ENCODE measurements around the gene VEGFB.
A peak's percentile ranks its signal among the peaks of the same experiment; 100 is the strongest.

VEGFB gene

DNA sequence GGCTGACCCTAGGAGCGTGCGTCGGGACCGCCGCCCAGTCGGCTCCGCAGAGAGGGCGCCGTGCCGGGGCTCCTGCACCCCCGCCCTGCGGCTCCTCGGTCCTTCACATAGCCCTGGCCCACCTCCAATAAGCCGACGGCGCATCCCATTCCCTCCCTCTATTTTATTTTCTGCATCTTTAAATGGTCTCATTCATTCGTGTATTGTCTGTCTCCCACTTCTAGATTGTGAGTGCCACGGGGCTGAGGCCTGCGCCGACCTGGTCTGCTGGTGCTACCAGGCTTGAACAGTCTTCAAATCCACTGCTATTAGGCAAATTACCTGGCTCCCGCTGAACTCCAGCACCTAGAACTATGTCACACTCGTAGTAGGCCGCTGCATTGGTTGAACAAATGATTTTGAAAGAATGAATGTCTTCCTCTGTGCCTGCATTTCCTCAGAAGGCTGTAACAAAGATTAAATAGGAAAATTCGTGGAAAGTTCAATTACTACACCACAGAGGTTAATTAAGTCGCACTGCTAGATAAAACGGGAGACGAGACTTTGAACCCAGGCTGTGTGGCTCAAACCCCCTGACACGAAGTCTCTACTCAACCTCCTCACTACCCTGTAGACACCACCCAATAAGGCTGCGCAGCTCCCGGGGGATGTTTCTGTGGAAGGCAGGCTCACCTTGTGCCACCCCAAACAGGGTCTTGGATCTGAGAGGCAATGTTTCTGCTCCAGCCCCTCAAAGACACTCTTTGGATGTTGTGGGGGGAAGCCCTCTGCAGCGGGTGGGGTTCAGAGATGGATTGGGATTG, 13.5 kb downstream of the VEGFB start:
- DNase-seq, result no peak

DNA sequence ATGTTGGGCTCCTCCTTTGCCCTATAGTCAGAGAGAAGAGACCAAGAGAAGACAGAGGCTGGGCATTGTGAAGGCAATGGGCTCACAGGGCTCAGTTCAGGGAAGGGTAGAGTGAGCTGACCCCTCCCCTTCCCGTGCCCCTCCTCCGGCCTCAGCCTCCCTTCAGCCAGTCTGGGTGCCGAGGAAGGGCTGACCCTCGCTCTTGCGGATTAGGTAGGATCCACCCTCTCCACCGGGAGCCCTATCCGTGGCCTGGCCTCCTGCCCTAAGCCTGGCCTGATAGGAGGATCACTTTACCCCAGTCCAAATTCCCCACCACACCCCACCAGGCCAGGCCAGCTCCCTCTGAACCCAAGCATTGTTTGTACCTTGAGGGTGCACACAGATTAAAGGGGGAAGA, 14.2 kb downstream of the VEGFB start:
- DNase-seq, result no peak

- no peak for DNase-seq
Observed at GRCh38 chr11:64249038-64249437, 14.7 kb downstream of the VEGFB start.

DNA sequence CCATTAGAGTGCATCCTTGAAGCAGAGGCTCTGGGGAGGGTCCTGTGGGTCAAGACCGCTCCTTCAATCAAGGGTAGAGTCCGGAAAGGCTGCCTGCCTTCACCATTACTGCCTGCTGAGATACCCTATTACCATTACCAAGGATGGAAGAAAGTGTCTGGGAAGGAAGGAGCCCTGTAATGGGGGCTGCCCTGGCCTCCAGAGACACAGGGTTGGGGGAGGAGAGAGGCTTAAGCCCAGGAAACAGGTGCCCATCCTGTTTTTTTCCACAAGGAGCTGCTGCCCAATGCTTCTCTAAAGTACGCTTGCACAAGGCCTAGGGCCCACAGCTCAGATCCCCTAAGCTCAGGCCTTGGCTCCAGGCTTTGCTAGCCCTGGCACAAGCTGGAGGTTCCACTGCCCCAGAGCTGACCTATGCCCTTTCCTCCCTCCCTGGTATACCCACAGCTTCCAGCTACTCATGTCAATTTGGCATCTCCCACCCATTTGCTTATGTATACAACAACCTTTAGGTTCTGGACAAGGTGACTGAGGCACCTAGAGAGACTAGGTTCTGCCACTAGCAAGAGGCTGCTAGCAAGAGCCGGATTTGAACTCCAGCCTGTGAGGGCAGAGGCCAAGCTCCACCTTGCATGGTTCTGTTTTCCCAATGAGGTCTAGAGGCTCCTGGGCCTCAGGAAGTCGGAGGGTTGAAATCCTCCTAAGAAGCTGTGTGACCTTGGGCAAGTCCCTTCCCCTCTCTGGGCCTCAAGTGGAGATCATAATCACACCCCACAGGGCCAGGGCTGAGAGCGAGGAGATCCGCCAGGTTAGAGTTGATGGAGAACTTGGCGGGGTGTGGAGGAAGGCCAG, 15.4 kb downstream of the VEGFB start:
- DNase-seq, result no peak

DNA sequence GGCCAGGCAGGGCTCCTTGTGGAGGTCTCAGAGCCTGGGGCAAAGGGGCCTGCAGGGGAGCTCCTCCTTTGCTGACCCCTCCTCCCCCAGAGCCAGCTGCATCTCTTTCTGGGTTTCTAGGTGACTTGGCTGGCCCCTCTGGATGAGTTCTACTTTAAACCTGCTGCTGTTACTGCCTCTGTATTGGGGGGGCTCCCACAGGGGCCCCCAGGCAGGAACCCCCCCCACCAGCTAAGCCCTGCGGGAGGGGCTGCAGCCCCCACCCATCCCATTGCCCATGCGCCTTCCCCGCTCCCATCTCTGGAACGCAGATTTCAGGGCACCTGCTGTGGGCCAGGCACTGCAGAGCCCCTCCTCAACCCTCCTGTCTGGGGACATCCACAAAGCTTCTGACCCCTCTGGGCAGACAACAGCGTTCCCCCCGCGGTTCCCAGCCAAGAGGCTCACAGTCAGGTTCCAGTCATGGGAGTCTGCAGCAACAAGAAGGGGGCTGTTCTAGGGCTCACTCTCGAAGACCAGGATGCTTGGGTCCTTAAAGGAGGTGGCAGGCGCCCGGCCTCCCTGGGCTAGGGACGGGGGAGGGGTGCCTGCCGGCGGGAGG, 16.1 kb downstream of the VEGFB start:
- DNase-seq, result no peak

DNA sequence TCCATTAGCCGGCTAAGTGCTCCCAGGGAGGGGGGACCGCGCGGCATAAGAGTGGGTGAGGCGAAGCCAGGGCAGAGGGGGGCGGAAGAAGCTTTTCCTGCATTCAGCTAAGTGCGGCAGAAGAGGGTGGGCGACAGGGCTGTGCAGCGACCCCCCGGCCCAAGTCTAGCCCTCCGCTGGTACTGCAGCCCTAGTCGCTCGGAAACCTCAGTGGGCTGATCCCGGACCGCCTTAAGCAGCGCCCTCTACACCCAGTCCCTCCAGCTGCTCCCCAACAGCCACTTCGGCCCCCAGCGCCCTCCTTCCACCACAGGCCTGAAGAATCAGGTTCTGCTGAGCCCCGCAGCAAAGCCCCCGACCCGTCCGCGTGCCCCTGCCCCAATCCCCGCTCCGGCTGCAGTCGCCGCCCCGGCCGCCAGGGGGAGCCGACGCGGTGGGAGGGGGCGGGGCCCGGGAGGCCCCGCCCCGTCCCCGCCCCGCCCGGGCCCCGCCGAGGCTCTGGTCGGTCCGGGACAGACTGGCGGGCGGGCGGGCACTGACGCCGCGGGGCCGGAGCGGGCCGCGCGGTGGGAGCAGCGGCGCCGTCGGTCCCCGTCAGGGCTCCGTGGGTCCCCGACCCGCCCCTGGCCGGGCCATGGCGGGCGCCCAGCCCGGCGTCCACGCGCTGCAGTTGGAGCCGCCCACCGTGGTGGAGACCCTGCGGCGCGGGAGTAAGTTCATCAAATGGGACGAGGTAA, 16.8 kb downstream of the VEGFB start, which contains the start of gene PLCB3:
Gene PLCB3, plus strand, starts transcription at position 515 of the 737 bp plus-strand sequence. Its CDS starts 120 bp downstream, at position 635.
- DNase-seq, result peak; percentile 63 to 70

GRCh38 chr11:64251753-64252002, 17.3 kb downstream of the VEGFB start:
- DNase-seq, result no peak

DNA sequence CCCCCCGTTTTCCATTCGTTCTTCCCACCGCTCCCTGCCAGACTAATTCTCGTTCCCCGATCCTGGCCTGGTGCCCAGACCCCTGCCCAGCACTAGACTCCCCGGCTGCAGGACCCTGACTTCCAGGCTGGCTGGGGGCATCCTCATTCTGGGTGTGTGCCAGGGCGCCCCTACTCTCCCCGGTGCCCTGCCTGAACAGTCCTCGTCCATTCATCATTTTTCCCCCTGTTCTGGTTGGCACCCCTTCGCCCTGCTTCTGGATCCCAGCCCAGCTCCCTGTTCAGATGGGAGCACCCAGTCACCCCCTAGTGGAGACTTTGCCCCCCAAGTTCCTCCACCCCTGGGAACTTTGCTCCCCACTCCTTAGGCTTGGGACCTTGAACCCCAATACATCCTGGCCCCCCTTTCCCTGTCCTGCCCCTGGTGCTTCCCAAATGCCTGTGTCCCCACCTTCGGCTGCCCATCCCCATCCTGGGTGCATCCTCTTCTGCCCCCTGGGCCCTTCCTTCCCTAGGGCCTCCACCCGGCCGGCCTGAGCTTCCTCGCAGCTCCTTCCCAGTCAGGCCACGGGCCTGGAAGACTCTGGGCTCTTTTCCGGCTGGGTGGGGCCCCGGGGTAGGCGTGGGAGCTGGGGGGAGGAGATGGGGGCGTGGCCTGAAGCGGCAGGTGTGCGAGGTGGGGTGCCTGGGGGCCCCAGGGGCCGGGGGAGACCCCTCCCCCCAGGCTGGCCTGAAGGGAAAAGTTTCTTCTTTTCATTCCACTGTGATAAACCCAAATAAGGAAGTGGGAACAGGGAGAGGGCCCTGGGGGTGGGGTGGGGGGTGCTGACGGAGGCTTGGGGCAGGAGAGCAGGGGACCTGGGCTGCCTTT, 17.9 kb downstream of the VEGFB start:
- DNase-seq, result no peak

DNA sequence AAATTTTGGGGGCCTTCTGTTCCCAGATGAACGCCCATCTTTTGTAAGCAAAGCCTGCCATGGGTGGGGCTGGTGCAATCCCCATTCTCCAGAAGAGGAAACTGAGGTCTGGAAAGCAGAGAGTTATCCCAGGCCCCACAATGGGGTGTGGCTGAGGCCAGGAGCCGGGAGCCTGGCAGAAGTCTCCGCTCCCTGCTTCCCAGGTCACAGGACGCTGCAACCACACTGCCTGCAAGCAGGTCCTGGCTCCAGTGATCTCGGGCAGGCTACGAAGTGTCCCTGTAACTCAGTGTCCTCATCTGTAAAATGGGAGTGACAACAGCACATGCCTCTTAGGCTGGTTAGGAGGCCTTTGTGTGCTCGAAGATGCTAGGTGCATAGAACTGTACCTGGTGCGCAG, 18.7 kb downstream of the VEGFB start:
- no peak for DNase-seq

DNA sequence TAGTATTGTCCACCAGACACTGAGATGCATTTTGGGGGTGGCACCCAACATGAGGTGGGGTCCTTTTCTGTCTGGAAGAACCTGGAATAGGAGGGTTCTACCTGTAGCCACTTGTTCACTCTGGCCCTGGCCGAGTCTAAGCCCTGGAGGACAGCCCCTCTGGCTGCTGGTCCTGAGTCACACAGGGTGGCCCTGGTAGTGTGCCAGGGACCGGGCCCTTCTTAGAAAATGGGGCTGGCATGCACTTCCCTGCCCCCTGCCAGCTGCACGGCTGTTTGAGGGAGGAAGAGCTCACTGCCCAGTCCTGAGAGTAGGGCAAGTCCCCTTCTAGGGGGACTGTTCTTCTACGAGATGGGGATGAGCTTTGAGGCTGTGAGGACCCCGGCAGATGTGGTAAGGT, 19.1 kb downstream of the VEGFB start:
- DNase-seq, result no peak

DNA sequence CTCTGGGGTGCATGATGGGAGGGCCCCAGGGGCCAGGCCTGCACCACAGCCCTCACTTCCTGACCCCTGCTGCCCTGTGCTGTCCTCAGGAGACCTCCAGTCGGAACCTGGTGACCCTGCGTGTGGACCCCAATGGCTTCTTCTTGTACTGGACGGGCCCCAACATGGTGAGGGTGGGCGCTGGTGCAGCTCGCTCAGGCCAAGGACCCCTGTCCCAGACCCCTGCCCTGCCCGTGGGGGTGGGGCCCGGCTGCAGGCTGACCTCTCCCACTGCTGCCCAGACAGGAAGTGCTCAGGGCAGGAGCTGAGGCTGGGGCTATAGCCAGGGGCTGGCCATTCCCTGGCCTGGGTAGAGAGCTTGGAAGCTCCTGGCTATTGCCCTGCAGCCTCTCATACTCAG, 19.9 kb downstream of the VEGFB start:
- DNase-seq, result no peak

GRCh38 chr11:64255135-64256128, 21.0 kb downstream of the VEGFB start:
- no peak for DNase-seq

DNA sequence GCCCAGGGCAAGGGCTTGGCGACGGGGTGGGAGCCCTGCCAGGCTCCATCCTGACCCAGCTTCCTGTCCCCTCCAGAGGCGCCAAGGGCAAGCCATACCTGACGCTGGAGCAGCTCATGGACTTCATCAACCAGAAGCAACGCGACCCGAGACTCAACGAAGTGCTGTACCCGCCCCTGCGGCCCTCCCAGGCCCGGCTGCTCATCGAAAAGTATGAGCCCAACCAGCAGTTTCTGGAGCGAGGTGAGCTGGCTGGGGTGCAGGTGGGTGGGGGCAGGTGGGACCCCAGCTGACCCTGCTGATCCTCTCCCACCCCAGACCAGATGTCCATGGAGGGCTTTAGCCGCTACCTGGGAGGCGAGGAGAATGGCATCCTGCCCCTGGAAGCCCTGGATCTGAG, 21.9 kb downstream of the VEGFB start:
- no peak for DNase-seq

DNA sequence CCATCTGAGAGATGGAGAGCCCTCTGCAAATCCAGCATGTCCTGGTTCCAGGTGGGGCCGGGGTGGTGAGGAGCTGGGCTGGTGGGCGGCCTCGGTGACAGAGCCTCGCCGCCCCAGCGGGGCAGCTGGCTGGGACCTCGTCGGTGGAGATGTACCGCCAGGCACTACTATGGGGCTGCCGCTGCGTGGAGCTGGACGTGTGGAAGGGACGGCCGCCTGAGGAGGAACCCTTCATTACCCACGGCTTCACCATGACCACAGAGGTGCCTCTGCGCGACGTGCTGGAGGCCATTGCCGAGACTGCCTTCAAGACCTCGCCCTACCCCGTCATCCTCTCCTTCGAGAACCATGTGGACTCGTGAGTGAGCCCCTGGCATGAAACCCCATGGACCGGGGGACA, 24.0 kb downstream of the VEGFB start:
- DNase-seq, result no peak

- DNase-seq, result no peak
Observed at GRCh38 chr11:64258946-64259532, 24.7 kb downstream of the VEGFB start.

DNA sequence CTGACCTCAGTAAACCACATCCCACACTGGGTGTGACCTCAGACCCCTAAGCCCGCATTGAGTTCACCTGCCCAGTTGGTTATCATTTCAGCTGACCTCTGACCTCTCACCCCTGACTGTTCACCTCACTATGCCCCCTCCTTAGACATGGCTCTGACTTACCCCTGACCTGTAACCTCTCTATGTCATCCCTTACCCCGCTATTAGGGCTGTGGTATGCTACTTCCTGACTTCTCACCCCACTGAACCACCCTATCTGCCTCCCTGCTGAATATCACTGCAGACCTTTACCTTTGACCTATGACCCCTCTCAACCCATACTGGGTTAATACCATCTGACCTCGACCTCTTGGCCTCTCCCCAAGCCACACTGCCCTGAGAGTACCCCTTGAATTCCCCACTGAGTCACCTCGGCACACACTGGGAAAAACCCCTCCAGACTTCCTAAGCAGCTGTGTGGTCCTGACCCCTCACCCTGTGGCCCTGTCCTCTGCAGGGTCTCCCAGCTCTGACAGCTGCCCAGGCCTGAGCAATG, 25.2 kb downstream of the VEGFB start:
- no peak for DNase-seq

DNA sequence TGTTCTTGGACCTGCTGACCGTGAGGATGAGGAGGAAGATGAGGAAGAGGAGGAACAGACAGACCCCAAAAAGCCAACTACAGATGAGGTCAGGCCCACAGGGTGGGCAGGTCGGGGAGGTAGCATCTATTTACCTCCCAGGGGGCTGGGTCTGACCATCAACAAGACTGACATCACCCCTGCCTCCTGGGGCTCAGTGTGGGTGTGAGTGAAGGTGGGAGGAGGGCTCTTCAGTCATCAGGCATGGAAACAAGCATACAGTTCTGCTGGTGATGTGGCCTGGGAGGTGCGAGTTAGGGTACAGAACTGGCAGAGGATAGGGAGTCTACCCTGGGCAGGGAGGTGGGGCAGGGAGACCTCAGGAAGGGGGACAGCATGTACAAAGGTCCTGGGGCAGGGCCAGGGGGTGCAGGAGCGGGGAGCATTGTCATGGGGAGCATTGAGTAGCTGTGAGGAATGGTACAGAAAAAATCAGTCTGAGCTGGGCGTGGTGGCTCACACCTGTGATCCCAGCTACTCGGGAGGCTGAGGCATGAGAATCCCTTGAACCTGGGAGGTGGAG, 25.8 kb downstream of the VEGFB start:
- no peak for DNase-seq

DNA sequence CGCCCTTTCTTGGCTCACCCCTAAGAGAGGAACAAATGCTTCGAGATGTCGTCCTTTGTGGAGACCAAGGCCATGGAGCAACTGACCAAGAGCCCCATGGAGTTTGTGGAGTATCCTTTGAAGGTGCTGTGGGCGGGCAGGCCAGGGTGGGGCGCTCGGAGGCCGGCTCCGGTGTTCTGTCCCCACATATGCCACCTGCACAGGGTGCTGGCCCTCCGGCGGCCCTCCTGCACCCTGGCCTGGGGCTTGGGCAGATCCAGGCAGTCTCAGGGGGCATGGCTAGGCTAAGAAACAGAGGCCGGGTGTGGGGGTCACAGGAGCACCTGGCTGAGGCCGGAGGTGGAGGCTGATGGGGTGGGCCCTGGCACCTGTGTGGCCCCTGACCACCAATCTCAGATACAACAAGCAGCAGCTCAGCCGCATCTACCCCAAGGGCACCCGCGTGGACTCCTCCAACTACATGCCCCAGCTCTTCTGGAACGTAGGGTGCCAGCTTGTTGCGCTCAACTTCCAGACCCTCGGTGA, 27.2 kb downstream of the VEGFB start:
- no peak for DNase-seq

DNA sequence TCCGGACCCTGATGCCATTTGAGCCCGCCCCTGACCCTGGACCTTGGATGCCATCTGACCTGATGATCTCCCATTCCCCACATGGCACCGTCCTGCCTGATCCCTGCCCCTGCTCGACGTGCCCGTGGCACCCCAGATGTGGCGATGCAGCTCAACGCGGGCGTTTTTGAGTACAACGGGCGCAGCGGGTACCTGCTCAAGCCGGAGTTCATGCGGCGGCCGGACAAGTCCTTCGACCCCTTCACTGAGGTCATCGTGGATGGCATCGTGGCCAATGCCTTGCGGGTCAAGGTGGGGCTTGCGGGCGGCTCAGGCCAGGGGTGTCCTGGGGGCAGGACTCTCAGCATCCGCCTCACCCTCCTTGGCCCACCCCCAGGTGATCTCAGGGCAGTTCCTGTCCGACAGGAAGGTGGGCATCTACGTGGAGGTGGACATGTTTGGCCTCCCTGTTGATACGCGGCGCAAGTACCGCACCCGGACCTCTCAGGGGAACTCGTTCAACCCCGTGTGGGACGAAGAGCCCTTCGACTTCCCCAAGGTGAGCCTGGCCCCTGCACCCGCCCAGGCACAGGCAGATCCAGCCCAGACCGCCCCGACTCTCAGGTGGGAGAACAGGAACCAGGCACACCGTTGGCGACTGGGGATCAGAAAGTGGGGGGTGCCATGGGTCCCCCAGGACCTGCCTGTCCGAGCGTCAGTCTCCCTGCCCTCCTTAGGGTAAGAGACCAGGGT, 28.1 kb downstream of the VEGFB start:
- DNase-seq, result no peak
